HG02759 (cell line): Measurements from ENCODE around the gene PHC1.
A peak's percentile ranks its signal among the peaks of the same experiment; 100 is the strongest.
"Not testable (repeated sequence)": the region's sequence is repeated elsewhere in the genome, so short reads cannot be mapped to it uniquely, and the experiment has no call there.

Experiments
- ATAC-seq: cut with Tn5 transposase; IDR thresholded peaks from one replicate; pipeline ENCODE4 v1.9.1; 2021; ENCODE audit warnings: mild to moderate bottlenecking, moderate library complexity; ENCODE audit not compliant: unreplicated experiment

Gene PHC1

GRCh38 chr12:8914033-8914715 lies at the start of gene PHC1:
Gene PHC1 (plus strand): TSS chr12:8914509. CDS start chr12:8917678, 3,169 bp downstream.
- peak; percentile 79 for ATAC-seq

- ATAC-seq = no peak
Observed at GRCh38 chr12:8866429-8866828, 47.9 kb upstream of the PHC1 start.

- ATAC-seq = no peak
Observed at GRCh38 chr12:8867009-8867408, 47.3 kb upstream of the PHC1 start.

GRCh38 chr12:8867786-8868185 lies 46.5 kb upstream of the PHC1 start:
- ATAC-seq = no peak

- no peak for ATAC-seq
Observed at GRCh38 chr12:8870586-8870985, 43.7 kb upstream of the PHC1 start.

GRCh38 chr12:8871068-8871467 lies 43.2 kb upstream of the PHC1 start:
- no peak for ATAC-seq

GRCh38 chr12:8876887-8877286 lies 37.4 kb upstream of the PHC1 start:
- no peak for ATAC-seq

- ATAC-seq = no peak
Observed at GRCh38 chr12:8886502-8887284, 27.6 kb upstream of the PHC1 start.

GRCh38 chr12:8887285-8887715 lies 27.0 kb upstream of the PHC1 start:
- ATAC-seq = no peak

GRCh38 chr12:8890313-8891085 lies 23.8 kb upstream of the PHC1 start:
- no peak for ATAC-seq

GRCh38 chr12:8891976-8892375 lies 22.3 kb upstream of the PHC1 start:
- ATAC-seq = no peak

- no peak for ATAC-seq
Observed at GRCh38 chr12:8894378-8894777, 19.9 kb upstream of the PHC1 start.

GRCh38 chr12:8894986-8895385 lies 19.3 kb upstream of the PHC1 start:
- ATAC-seq = no peak

- no peak for ATAC-seq
Observed at GRCh38 chr12:8897081-8897480, 17.2 kb upstream of the PHC1 start.

- no peak for ATAC-seq
Observed at GRCh38 chr12:8899830-8900229, 14.5 kb upstream of the PHC1 start.

- ATAC-seq = not testable (repeated sequence)
Observed at GRCh38 chr12:8902703-8903102, 11.6 kb upstream of the PHC1 start.

GRCh38 chr12:8903646-8904045 lies 10.7 kb upstream of the PHC1 start:
- no peak for ATAC-seq

- no peak for ATAC-seq
Observed at GRCh38 chr12:8904665-8905064, 9.6 kb upstream of the PHC1 start.

- no peak for ATAC-seq
Observed at GRCh38 chr12:8905546-8905945, 8.8 kb upstream of the PHC1 start.

GRCh38 chr12:8906266-8907180 lies 7.8 kb upstream of the PHC1 start:
- ATAC-seq = no peak

GRCh38 chr12:8907513-8907912 lies 6.8 kb upstream of the PHC1 start:
- ATAC-seq = no peak
